NCI-H187 (cell line): ENCODE results near the gene ARHGEF7.

Experiments used
- DNase-seq, 2 experiments: peaks; one replicate each; lab custom pipeline; 2025; lab: John Stamatoyannopoulos, UW

Gene ARHGEF7

DNA sequence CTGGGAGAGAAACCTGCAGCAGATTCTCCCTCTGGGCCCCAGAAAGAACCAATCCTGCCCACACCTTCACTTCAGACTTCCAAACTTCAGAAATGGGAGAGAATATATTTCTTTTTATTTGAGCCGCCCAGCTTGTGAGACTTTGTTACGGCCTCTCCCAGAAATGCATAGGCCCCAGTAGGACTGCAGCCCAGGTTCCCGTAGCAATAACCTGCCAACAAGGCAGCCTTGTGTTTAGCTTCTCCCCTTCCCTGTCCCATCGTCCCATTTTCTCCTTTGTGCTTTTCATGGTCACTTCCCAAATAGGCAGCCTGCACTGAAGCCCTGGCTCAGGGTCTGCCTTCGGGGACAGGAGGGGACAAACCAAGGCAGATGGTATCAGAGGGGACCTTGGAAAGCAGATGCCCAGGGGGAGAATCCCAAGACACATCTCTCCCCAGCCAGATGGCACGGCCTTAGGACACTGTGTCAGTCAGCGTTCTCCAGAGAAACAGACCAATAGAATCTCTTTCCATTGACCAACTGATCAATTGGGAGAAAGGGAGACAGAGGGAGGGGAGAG lies 3.7 kb upstream of the ARHGEF7 start:
- no peak for DNase-seq

DNA sequence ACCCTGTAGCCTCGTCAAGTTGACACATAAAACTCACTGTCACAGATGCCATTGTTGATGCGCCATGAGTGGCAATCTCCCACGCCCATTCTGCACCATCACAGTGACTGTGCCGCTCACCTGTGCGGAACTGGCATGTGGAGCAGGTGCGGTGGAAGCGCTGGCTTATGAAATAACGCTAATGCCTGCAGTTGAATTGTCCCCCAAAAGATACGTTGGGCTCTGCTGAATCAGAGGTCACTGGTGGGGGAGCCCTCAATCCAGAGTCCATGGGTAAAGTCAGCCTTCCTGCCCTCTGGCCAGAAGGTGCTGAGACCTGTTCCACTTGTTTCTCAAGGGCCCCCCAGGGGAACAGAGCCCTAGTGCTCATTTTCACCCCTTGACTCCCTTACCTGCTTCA lies 2.9 kb upstream of the ARHGEF7 start:
- no peak for DNase-seq

DNA sequence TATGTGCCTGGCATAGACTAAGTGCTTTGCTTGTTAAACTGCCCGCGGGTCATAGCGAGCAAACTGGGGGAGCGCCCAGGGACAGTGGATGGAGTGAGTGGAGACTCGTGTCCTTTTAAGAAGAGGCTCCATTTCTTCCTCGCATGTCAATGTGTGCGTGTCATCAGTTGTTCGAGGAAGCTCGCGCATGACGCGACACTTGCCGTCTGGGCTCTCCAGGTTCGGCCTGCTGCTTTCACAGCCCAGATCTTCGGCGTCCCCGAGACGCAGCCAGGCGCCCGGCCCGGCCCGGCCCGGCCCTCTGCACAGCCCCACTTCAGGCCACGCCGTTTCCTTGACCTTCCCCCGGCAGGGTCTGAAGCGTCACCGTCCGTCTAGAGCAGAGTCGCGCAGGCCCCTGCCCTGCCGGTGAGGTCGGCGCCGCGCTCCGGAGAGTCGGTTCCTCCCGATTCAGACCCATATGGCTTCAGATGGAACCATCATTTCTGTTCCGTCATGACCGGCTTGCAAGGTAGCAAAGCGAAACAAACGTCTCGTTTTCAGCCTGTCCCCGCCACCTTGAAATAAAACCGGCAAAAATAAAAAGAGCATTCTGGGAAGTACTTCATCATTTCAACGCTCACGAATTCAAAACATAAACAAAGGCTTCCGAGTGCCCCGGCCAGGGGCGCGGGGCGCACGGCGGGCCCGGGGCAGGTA lies 599 bp upstream of the ARHGEF7 start:
- peak in 1 of 2 experiments; percentile 72 for DNase-seq

DNA sequence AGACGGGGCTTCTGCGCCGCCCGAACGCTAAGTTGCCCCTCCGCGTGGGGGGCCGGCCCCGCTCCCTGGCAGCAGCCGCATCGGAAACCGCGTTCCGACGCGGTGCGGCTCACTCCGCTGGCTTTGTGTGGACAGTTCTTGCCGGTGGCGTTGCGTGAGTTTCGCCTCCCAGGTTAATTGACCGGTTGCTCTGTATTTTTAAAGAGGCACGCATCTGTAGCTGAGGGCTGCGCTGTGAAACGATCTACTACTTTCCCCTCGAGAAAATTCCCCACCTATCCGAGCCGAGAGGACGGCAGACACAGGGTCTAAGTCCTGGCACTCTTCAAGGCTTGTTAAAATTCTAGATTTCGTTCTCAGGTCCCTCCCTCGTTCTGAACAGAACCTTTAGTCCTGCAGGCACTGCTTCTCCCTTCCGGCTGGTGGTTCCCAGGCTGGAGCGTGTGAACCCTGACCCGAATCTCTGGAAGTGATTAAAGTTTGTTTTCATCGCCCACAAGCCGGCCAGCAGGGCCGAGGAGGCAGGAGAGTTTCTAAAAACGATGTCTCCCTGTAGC lies 933 bp downstream of the ARHGEF7 start:
- DNase-seq = no peak

DNA sequence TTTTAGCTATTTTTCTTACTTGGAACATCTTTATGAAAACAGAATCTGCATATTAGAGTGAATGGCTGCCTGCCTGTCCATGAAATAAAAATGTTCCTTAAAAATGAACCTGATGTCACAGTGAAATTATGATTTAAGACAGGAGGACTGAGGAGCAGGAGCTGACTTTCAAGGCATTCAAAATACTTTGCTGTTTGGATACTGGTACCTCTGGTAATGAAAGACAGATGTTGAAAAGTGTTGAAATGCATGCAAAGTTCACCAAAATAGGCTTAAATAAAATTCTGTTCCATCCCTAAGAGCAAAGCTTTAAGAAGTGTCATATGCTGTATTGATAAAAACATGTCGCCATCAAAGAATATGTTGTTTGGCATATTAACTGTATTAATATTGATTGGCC lies 1.7 kb downstream of the ARHGEF7 start:
- no peak for DNase-seq

DNA sequence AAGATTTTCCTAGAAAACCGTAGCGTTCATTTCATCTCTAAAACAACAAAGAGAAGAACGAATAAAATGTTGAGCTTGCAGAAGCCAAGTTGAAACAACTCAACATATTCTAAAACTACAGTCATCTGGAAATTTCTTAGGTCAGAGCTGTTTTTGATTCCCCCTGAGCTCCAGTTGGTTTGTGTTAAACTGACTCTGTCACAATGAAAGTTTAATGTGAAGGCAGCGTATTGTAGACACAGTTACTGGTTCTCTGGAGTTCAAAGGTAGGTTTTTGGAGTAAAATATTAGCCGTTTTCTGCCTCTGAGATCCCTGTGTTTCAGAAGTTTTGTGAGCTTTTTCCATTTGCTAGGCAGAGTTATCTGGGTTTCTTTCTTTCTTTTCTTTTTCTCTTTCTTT lies 2.2 kb downstream of the ARHGEF7 start:
- DNase-seq = no peak

DNA sequence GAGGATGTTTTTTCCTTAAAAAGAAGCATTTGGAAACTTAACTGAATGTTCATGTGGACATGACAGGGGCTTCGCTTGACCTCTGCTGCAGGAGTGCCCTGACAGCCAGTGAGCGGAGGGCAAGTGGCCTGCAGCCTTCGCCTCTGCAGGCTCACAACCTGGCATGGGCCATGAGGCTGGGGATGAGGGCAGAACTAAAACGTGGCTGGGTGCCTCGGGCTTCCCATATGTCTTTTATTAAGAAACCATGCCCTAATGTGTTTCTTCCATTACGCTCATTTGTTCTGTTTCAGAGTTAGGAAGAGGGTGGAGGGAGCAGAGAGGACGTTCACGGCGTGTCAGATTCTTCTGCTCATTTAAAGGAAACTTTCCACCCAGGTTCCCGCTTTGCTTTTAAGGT lies 2.9 kb downstream of the ARHGEF7 start:
- DNase-seq = no peak

DNA sequence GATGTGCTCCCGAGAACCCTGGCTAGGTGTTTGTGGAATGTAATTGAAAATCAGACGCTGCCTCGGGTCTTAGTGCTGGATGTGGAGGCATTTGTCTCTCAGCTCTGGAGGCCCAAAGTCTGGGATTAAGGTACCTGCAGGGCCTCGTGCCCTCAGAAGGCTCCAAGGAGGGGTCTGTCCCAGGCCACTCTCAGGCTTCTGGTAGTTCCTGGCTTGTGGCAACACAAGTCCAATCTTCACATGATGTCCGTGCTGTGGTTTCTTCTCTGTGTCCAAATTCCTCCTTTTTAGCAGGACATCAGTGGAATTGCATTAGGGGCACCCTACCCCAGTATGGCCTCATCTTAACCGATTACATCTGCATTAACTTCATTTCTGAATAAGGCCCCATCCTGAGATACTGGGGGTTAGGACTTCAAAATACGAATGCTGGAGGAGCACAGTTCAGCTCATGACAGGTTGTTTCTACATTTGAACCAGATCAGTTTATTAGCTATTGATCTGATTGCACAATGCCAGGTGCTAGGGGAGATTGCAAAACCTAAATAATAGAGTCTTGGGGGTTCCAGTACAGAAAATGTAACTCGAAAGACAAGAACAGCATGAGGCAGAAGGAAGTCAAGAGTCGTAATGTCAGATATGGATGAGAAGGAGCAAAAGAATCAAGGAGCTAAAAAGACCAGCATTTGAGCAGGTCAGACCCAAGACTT lies 3.9 kb downstream of the ARHGEF7 start:
- no peak for DNase-seq

DNA sequence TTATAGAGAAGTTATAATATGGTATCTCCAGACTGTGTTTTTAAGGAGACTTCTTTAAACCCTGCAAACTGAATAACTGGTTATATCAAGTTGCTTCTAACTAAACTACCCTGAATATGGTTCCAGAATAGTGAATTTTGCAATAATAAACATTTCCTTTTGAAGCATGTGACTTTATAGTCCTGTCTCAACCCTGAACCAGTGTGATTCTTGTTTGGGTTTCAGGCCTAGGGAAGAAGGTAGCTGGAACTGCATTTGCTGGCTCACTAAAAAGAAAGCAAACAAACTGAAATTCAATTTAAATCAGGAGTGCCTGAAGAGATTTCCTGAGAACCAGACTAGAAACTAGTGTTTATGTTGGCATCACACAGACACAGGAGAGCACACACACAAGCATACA lies 4.9 kb downstream of the ARHGEF7 start:
- DNase-seq = no peak

DNA sequence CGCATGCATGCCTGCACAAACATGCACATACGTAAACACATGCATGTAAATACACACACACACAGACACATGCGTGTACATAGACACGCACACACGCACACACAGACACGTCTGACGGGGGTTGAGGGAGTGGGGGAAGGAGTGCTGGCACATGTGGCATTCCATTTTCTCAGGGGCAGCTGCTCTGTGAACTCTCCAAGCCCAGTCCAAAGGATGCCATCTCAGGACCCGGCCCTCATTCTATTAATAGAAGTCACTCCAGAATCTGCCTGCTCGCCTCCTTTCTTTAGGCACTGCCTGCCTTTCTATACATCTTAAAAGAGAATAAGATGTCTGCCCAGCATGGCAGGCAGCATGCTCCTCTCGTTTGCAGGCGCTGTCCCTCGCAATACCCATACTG lies 5.3 kb downstream of the ARHGEF7 start:
- no peak for DNase-seq

DNA sequence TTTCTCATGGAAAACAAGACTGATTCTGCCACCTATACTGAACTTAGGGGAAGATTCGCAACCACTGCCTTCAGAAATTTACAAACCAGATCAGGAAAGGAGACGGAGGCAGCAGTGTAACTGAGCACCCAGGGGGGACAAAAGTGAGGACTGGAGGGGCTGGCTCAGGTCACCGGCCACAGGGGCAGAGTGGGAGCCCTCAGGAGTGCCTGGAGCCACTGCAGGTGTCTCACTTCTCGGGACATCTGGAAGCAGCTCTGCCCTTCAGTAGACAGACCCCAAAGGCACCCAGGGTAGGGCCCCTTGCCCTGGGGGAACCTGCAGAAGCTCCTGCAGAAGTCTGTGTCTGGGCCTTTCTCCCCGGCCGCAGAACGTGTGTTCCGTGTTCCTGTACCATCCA lies 5.8 kb downstream of the ARHGEF7 start:
- no peak for DNase-seq

DNA sequence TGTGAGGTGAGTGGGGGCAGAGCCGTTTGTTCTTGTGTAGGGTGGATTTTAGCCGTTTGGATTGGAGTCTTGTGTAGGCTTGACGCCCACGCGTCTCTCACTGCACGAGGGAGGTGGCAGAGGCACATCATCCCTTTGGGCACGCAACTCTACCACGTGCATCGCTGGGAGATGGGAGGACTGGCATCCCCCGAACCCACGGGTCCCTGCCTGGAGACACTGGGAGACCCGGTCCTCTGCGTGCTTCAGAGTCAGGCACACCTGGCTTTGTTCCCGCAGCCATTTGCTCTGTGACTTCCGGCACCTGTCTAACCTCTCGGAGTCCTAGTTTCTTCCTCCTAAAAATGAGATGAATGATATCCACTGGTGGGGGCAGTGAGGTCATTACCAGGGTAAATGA lies 6.4 kb downstream of the ARHGEF7 start:
- DNase-seq = no peak

DNA sequence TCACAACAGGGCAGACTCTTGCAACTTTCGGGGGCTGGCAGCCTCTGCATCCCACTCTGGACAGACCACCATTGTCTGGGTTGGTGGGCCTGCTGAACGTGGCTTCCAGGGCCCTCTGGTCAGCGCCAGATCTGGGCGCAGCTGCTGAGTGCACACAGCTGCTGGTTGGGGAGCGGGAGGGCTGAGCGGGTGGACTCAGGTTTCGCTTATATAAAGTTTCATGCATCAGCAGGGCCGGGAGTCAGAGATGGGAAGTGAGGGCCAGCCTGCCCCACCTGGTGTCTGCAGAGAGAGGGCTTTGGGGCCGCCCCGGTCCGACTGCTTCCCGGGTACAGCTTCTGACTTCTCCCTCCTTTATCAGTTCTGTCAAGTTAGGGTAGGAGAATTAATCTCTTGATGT lies 6.9 kb downstream of the ARHGEF7 start:
- peak; percentile 56 to 72 for DNase-seq

DNA sequence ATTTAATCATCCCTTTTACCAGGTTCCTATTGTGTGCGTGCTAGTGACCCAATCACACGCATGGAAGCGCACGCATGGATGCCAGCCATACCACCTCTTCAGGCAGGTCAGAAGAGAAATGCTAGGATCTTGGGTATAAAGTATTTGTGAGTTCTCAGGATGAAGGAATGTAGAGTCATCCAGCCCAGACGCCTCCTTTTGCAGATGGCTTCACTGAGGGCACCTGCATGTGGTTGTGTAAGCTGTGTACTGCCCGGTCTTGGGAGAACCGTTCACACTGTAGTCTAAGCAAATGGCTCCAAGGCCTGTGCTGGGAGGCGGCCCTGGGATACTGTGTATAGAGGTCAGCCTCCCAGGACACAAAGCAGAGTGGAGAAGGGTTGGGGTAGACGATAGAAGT lies 7.5 kb downstream of the ARHGEF7 start:
- DNase-seq = no peak

DNA sequence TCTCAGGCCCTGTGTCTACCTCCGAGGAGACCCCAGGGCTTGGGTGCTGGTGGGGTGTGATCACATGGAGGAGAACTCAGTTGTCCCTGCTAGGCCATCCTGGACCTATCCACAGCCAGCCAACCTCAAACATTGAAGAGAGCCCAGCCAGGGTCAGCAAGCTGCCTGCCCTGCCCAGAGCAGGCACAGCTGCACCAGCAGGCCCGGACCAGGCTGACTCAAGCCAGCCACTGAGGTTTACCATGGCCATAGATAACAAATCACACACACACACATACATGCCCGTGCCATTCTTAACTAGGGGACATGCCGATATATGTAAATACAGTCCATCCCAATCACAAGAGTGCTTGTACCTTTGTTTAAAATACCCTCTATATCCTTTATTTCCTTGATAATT lies 8.1 kb downstream of the ARHGEF7 start:
- DNase-seq = no peak

DNA sequence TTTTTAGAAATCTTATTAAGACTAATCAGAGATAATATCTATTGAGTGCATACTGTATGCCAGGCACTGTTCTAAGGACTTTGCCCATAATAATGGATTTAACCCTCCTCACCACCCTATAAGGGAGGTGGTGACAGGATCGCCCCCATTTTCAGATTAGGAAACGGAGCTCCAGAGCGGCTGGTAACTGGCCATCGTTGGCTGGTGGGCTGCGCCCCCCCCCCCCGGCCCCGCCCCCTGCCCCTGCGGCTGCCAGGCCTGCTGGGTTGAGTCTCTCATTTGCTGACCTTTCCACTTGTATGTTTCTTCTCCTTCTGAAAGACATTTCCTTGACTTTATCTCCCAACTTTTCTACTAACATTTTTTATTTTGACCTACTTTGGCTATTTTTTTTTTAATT lies 8.5 kb downstream of the ARHGEF7 start:
- no peak for DNase-seq

DNA sequence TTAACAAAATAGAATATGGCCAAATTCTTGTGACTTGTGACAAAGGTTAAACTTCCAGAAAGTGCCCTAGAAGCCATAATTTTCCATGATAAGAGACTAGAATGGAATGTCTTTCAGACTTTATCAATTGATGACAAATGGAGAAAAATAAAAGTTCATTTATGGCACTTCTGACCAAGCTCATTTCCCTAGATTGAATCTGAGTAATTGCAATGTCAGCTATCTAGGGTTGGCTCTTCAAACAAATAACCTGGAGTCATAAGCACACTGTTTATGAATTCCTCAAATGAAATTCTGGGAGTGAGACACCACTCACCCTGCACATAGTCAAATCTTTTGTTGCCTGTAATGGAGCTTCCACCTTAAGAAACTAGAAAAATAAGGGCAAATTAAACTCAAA lies 11.4 kb downstream of the ARHGEF7 start:
- DNase-seq = no peak

DNA sequence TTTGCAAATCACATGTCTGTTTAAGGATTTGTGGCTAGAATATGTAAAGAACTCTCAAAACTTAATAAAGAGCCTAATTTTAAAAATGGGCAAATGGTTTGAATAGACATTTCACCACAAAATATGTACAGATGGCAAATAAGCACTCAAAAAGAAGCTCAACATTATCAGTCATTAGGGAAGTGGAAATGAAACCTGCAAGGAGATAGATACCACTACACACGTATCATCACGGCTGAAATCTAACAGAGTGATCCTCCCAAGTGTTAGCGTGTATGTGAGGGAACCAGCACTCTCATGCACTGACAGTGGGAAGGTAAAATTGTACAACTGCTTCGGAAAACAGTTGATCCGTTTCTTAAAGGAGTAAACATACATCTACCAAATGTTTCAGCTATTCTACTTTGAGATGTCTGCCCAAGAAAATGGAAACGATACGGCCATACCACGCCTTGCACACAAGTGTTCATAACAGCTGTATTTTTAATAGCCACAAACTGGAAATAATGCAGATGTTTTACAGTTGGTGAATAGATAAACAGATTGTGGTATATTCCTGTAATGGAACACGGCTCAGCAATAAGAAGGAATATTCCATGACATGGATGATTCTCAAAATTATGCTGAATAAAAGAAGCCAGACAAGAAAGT lies 14.5 kb downstream of the ARHGEF7 start:
- no peak for DNase-seq

DNA sequence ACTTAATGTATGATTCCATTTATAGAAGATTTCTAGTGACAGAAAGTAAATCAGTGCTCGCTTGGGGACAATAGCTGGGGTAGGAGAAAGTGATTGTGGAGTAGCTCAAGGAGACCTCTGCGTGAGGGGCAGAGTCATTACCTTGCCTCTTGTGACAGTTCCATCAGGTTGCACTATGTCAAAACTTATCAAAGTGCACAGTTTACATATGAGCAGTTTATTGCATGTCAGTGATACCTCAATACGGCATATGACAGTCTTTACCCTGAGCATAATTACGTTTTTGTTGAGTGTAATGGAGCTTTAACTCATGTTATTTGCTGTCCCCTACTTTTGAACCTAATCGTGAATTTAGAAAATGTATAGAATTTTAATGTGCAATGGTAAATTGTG lies 15.0 kb downstream of the ARHGEF7 start:
- no peak for DNase-seq

DNA sequence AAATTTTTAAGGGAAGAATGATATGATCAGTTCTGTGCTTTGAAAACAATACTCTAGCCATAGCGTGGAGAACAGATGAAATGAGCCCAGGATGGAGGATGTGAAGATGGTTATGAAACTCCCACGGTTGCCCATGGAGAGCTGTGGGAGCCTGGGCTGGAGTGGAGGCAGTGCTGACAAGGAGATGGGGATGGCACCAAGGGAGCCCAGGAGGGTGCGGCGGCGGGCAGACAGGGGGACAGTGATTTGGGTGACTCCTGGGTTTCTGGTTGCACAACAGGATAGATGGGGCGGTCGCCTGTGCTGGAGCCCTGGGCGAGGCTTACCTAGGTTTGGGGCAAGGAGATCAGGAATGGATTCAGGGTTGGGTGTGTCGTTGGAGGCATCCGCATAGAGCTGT lies 15.9 kb downstream of the ARHGEF7 start:
- no peak for DNase-seq

DNA sequence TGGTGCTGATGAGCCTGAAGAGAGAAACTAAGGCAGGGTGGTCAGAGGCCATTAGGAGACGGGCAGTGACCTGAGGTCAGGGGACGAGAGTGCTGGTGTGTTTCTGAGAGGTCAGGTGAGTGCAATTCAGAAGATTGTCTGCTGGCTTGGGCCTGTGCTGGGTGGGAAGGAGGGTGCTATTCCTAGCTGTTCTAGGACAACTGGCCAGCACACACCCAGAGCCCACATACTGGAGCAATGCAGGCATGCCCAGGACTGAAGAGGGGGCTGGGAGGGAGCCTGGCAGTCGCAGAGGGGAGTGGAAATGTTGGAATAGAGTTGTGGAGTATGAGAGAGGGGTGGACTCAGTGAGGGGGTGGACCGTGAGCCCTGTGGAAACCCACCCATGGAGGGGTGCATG lies 16.5 kb downstream of the ARHGEF7 start:
- DNase-seq = no peak

DNA sequence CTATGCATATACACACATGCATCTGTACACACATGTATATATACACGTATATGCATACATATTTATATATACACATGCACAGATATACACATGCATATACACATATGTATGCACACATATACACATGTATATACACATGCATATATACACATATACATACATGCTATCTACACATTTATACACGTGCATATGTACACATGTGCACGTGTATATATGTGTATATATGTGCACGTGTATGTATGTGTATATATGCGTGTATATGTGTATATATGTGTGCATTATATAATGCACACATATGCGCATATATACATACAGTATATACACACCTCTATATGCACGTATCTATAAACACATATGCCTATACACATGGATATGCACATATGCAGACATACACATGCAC lies 17.8 kb downstream of the ARHGEF7 start:
- no peak for DNase-seq

DNA sequence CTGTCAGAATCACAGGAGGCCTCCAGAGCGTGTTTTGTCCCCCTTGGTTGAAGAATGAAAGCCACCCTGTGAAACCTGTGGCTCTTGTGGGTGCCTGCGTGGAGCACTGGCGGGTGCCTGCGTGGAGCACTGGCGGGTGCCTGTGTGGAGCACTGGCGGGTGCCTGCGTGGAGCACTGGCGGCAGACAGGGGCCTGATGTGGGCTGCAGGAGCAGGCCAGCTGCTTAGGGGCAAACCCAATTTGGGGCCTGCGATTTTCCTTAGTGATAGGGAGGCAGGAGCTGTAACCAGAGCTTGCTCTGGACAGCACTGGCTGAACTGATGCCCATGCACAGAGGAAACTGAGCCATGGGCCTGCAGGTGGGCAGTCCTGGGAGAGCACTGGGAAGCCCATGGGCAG lies 24.3 kb downstream of the ARHGEF7 start:
- DNase-seq = no peak
